SU-DHL-6 (cell line): ENCODE data around the gene KCNQ1OT1.

Experiments
- H2AFZ ChIP-seq: fragments of 200-600 bp; sonication (generic); 2 replicates; pipeline ENCODE4 v1.6.1; 2014; ENCODE audit warnings: low read depth, mild to moderate bottlenecking, moderate library complexity, mixed read lengths, antibody characterized with exemption, low read length; ENCODE audit not compliant: severe bottlenecking
- H3F3A ChIP-seq: fragments of 200-600 bp; shearing (Covaris generic); 2 replicates; pipeline ENCODE4 v1.6.0; 2016; ENCODE audit warnings: antibody characterized with exemption, mild to moderate bottlenecking; ENCODE audit not compliant: insufficient read depth
- H3K27ac ChIP-seq: fragments of 200-600 bp; sonication (generic); 2 replicates; pipeline ENCODE4 v1.5.1; 2016; ENCODE audit warnings: low read depth, mild to moderate bottlenecking, low read length, moderate library complexity, mixed read lengths
- H3K27me3 ChIP-seq: fragments of 200-600 bp; sonication (generic), shearing (Covaris generic); 2 replicates; pipeline ENCODE4 v1.6.0; 2014; ENCODE audit warnings: mild to moderate bottlenecking, low read length
- H3K36me3 ChIP-seq: fragments of 200-600 bp; sonication (generic); 2 replicates; pipeline ENCODE4 v1.6.1; 2014; ENCODE audit warnings: mild to moderate bottlenecking, low read length, mixed read lengths
- H3K4me2 ChIP-seq: fragments of 300-600, 200-600 bp; shearing (Covaris generic), sonication (generic); 2 replicates; pipeline ENCODE4 v1.6.0; 2014; ENCODE audit warnings: low read length, low read depth, mild to moderate bottlenecking; ENCODE audit not compliant: poor library complexity, severe bottlenecking
- H3K4me3 ChIP-seq: fragments of 200-600 bp; sonication (generic); 2 replicates; pipeline ENCODE4 v1.5.1; 2014; ENCODE audit warnings: antibody characterized with exemption, low read length, mild to moderate bottlenecking, mixed read lengths; ENCODE audit not compliant: insufficient read depth, poor library complexity, severe bottlenecking
- H3K79me2 ChIP-seq: fragments of 200-600 bp; sonication (generic); 2 replicates; pipeline ENCODE4 v1.6.1; 2014; ENCODE audit warnings: mild to moderate bottlenecking, low read length, moderate library complexity; ENCODE audit not compliant: insufficient read depth
- H3K9ac ChIP-seq: fragments of 200-600 bp; sonication (generic); 2 replicates; pipeline ENCODE4 v1.7.0; 2014; ENCODE audit warnings: mild to moderate bottlenecking, low read length
- H3K9me2 ChIP-seq: fragments of 200-600 bp; sonication (generic); replicated peaks from 2 replicates; pipeline ENCODE4 v1.6.1; 2014; ENCODE audit warnings: low read length; ENCODE audit not compliant: insufficient read depth
- H3K9me3 ChIP-seq: fragments of 200-600 bp; sonication (generic); 2 replicates; pipeline ENCODE4 v1.6.1; 2014; ENCODE audit warnings: low read length, mixed read lengths; ENCODE audit not compliant: insufficient read depth
- H4K20me1 ChIP-seq: fragments of 200-600 bp; sonication (generic); 2 replicates; pipeline ENCODE4 v1.6.1; 2014; ENCODE audit warnings: low read depth, mild to moderate bottlenecking, antibody characterized with exemption, low read length, moderate library complexity, mixed read lengths
- CTCF ChIP-seq: fragments of 200-600 bp; sonication (generic); IDR thresholded peaks from one replicate; pipeline ENCODE4 v1.5.1; 2017; ENCODE audit warnings: antibody characterized with exemption, mild to moderate bottlenecking, low read length, moderate library complexity; ENCODE audit not compliant: insufficient read depth, poor library complexity, severe bottlenecking
- EZH2phosphoT487 ChIP-seq: fragments of 200-600 bp; sonication (generic), shearing (Covaris generic); conservative IDR thresholded peaks from 2 replicates; pipeline ENCODE4 v1.6.1; 2018; ENCODE audit warnings: mild to moderate bottlenecking, antibody characterized with exemption, low read length, moderate library complexity, mixed read lengths

Gene KCNQ1OT1

GRCh38 chr11:2630679-2631078, 69.1 kb downstream of the KCNQ1OT1 start:
- no peak for TF ChIP-seq CTCF
- no peak for TF ChIP-seq EZH2phosphoT487
- Histone ChIP-seq H3K36me3 (no peaks in the 10 kb centered on the region), H3K4me2 (no peak overlapping the region), H3K9me3 (peaks cover 8% of the 10 kb centered on the region; the same call in 1 of the 2 replicates), H3K27me3 (no peaks in the 10 kb centered on the region), H2AFZ (no peak overlapping the region), H3F3A (no peaks in the 10 kb centered on the region), H3K79me2 (no peaks in the 10 kb centered on the region), H3K27ac (no peak overlapping the region), H3K9me2 (no peaks in the 10 kb centered on the region), H3K9ac (no peak overlapping the region), H4K20me1 (no peaks in the 10 kb centered on the region), H3K4me3 (no peak overlapping the region)

GRCh38 chr11:2625183-2625582, 74.6 kb downstream of the KCNQ1OT1 start:
- Histone ChIP-seq H3K4me3 (no peak overlapping the region), H3K27ac (no peak overlapping the region), H3K9me3 (no peaks in the 10 kb centered on the region), H3K9me2 (no peaks in the 10 kb centered on the region), H3K27me3 (no peaks in the 10 kb centered on the region), H2AFZ (no peak overlapping the region), H3K79me2 (no peaks in the 10 kb centered on the region), H3K9ac (no peak overlapping the region), H3K4me2 (no peak overlapping the region), H4K20me1 (no peaks in the 10 kb centered on the region), H3K36me3 (no peaks in the 10 kb centered on the region), H3F3A (no peaks in the 10 kb centered on the region)
- no peak for TF ChIP-seq CTCF
- no peak for TF ChIP-seq EZH2phosphoT487

GRCh38 chr11:2621894-2622293, 77.9 kb downstream of the KCNQ1OT1 start:
- Histone ChIP-seq H4K20me1 (no peaks in the 10 kb centered on the region), H3K27me3 (no peaks in the 10 kb centered on the region), H3K36me3 (no peaks in the 10 kb centered on the region), H3F3A (no peaks in the 10 kb centered on the region), H3K79me2 (no peaks in the 10 kb centered on the region), H3K27ac (no peak overlapping the region), H3K9me2 (no peaks in the 10 kb centered on the region), H3K4me3 (no peak overlapping the region), H3K4me2 (no peak overlapping the region), H2AFZ (no peak overlapping the region), H3K9ac (no peak overlapping the region), H3K9me3 (no peaks in the 10 kb centered on the region)
- no peak for TF ChIP-seq CTCF
- TF ChIP-seq EZH2phosphoT487: no peak
